ENCODE data around the gene MCOLN2.

DNA sequence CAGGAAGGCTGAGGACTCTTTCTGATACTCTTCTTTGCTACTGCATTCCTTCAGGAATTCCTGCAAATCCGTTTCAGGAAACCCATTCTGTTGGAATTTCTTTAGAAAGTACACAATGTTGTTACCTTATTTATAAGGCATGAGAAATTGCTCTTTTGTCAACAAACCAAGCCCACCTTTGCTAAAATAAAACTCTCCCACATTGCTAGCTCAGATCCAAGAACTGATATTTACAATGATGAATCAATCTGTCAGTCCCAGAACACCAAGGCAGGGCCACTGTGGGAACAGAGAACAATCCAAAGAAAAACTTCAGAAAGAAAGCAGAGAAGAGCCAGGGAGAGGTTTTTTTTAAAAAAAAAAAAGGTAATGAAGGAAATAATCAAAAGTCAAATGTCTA is 67.3 kb downstream of the MCOLN2 start:
- TF ChIP-seq EZH2 (IDR thresholded peaks at IDR 0.05; ENCODE audit: insufficient read depth, poor library complexity, severe bottlenecking) (no peak), EZH2phosphoT487 (IDR thresholded peaks at IDR 0.05; ENCODE audit: insufficient read depth, low read depth) (no peak)
